ENCODE data around the gene HUWE1. TPM values are rescaled to one million over a fixed set of nuclear protein-coding genes. Genes with fewer than 3 reads are reported as not detected.

The HUWE1 gene
- total RNA-seq, 1 experiment from 2014 or later: 536 TPM

DNA sequence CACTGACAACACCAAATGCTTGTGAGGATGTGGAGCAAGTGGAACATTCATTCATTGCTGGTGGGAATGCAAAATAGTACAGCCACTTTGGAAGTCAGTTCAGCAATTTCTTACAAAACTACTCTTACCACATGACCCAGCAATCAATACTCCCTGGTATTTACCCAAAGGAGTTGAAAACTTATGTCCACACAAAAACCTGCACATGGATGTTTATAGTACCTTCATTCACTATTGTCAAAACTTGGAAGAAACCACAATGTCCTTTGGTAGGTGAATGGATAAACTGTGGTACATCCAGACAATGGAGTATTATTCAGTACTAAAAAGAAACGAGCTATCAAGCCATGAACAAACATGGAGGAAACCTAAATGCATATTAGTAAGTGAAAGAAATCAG, 27.5 kb downstream of the HUWE1 start:
- Histone ChIP-seq H3K9me2 (ENCODE audit: insufficient read depth) (no peaks in the 10 kb centered on the region), H3K9me3 (ENCODE audit: insufficient read depth, low read depth) (no peaks in the 10 kb centered on the region), H3K79me2 (ENCODE audit: low read depth) (peaks cover 48% of the 10 kb centered on the region), H3K4me1 (replicated peaks; ENCODE audit: insufficient read depth) (no peaks in the 10 kb centered on the region), H4K20me1 (ENCODE audit: insufficient read depth) (peaks cover 16% of the 10 kb centered on the region), H3K4me2 (no peak overlapping the region), H3K4me3 (no peak overlapping the region), H3F3A (ENCODE audit: insufficient read depth, low read depth) (no peaks in the 10 kb centered on the region), H3K27ac (no peak overlapping the region), H3K27me3 (ENCODE audit: insufficient read depth, low read depth) (no peaks in the 10 kb centered on the region), H3K36me3 (ENCODE audit: low read depth) (no peaks in the 10 kb centered on the region), H2AFZ (no peak overlapping the region)
- no peak for TF ChIP-seq CTCF (conservative IDR thresholded peaks at IDR 0.05)
- TF ChIP-seq EZH2 (IDR thresholded peaks at IDR 0.05; ENCODE audit: low read depth): no peak
- BruUV-seq (replicated peaks): no TSS peak
- POLR2A ChIA-PET (ENCODE audit: unreplicated experiment): no interaction called here
- intact Hi-C loops (cut with micrococcal nuclease; ENCODE audit: unreplicated experiment): no loop called here
- no peak for DNase-seq
- CTCF ChIA-PET: no interaction called here

DNA sequence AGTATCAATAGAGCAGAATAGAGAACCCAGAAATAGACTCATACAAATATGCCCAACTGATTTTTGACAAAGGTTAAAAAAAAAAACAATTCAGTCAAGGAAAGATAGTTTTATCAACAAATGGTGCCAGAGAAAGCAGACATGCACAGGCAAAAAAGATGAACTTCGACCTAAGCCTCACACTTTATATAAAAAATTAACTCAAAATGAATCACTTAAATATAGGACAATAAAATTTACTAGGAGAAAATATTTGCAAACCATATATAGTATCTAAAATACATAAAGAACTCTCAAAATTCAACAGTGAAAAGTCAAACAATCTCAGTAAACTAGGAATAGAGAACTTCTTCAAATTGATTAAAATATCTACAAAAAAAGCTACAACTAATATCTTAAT, 29.7 kb downstream of the HUWE1 start:
- no peak overlapping the region for H3K27ac ChIP-seq
- no peak for DNase-seq
- H2AFZ ChIP-seq: no peak overlapping the region
- H4K20me1 ChIP-seq (ENCODE audit: insufficient read depth): peaks cover 17% of the 10 kb centered on the region
- ChIA-PET CTCF (no interaction called here), POLR2A (ENCODE audit: unreplicated experiment) (interaction anchor here (0.6 kb wide), 1 partner anchor 575 kb away, joined by 8 read pairs; no protein-coding TSS in a partner anchor)
- no peaks in the 10 kb centered on the region for H3K27me3 ChIP-seq (ENCODE audit: insufficient read depth, low read depth)
- no peak overlapping the region for H3K4me3 ChIP-seq
- no peaks in the 10 kb centered on the region for H3K4me1 ChIP-seq (replicated peaks; ENCODE audit: insufficient read depth)
- H3K9me3 ChIP-seq (ENCODE audit: insufficient read depth, low read depth): no peaks in the 10 kb centered on the region
- H3K79me2 ChIP-seq (ENCODE audit: low read depth): peaks cover 39% of the 10 kb centered on the region
- H3F3A ChIP-seq (ENCODE audit: insufficient read depth, low read depth): no peaks in the 10 kb centered on the region
- H3K9me2 ChIP-seq (ENCODE audit: insufficient read depth): no peaks in the 10 kb centered on the region
- H3K36me3 ChIP-seq (ENCODE audit: low read depth): no peaks in the 10 kb centered on the region
- no peak for TF ChIP-seq EZH2 (IDR thresholded peaks at IDR 0.05; ENCODE audit: low read depth)
- no peak for TF ChIP-seq CTCF (conservative IDR thresholded peaks at IDR 0.05)
- no TSS peak for BruUV-seq (replicated peaks)
- no peak overlapping the region for H3K4me2 ChIP-seq
- intact Hi-C loops (cut with micrococcal nuclease; ENCODE audit: unreplicated experiment): no loop called here

- Histone ChIP-seq H4K20me1 (ENCODE audit: insufficient read depth) (peaks cover 17% of the 10 kb centered on the region; the same call in 1 of the 2 replicates), H3K79me2 (ENCODE audit: low read depth) (peaks cover 33% of the 10 kb centered on the region; the same call in 1 of the 2 replicates), H3K27me3 (ENCODE audit: insufficient read depth, low read depth) (no peaks in the 10 kb centered on the region), H3K4me2 (no peak overlapping the region), H2AFZ (no peak overlapping the region), H3K9me2 (ENCODE audit: insufficient read depth) (no peaks in the 10 kb centered on the region), H3K27ac (no peak overlapping the region), H3F3A (ENCODE audit: insufficient read depth, low read depth) (no peaks in the 10 kb centered on the region), H3K9me3 (ENCODE audit: insufficient read depth, low read depth) (no peaks in the 10 kb centered on the region), H3K4me1 (replicated peaks; ENCODE audit: insufficient read depth) (no peaks in the 10 kb centered on the region), H3K4me3 (no peak overlapping the region), H3K36me3 (ENCODE audit: low read depth) (no peaks in the 10 kb centered on the region)
- no peak for DNase-seq
- BruUV-seq (replicated peaks): no TSS peak
- intact Hi-C loops (cut with micrococcal nuclease; ENCODE audit: unreplicated experiment): no loop called here
- POLR2A ChIA-PET (ENCODE audit: unreplicated experiment): no interaction called here
- TF ChIP-seq CTCF (conservative IDR thresholded peaks at IDR 0.05): no peak
- TF ChIP-seq EZH2 (IDR thresholded peaks at IDR 0.05; ENCODE audit: low read depth): no peak
- CTCF ChIA-PET: no interaction called here
These were observed 32.1 kb downstream of the HUWE1 start for GRCh38 chrX:53654376-53654775.

All from PC-9 (cell line).